ENCODE results near the gene TMTC3.

DNA sequence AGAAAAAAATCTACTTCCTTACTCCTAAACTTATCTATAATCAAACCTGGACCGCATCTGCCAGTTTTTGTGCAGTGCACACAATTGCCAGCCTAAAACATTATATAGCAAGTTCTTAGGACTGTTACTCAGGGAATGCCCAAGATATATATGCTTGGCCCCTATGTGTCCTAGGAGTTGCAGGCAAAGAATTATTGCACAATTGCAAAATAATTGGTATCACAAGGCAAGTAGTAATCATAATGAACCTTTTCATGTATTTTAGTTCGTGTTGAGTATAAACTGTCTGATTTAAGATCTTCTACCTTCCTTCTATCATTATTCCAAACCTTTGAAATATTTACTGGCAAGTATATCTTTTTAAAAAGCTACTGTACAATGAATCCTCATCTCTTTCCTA lies 45.5 kb downstream of the TMTC3 start:
- TF ChIP-seq, protein P1, sequence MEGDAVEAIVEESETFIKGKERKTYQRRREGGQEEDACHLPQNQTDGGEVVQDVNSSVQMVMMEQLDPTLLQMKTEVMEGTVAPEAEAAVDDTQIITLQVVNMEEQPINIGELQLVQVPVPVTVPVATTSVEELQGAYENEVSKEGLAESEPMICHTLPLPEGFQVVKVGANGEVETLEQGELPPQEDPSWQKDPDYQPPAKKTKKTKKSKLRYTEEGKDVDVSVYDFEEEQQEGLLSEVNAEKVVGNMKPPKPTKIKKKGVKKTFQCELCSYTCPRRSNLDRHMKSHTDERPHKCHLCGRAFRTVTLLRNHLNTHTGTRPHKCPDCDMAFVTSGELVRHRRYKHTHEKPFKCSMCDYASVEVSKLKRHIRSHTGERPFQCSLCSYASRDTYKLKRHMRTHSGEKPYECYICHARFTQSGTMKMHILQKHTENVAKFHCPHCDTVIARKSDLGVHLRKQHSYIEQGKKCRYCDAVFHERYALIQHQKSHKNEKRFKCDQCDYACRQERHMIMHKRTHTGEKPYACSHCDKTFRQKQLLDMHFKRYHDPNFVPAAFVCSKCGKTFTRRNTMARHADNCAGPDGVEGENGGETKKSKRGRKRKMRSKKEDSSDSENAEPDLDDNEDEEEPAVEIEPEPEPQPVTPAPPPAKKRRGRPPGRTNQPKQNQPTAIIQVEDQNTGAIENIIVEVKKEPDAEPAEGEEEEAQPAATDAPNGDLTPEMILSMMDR (conservative IDR thresholded peaks at IDR 0.05; ENCODE audit: low read depth, low read length): no peak
- no peak for TF ChIP-seq POLR2A (IDR thresholded peaks at IDR 0.05; ENCODE audit: low read depth, low read length)

All from IMR-90 (cell line).